ENCODE measurements around the gene PLCB1.

Gene PLCB1

GRCh38 chr20:8578161-8578865, 446.2 kb downstream of the PLCB1 start:
- H3K9ac ChIP-seq (ENCODE audit: low read length), result no peak overlapping the region
- H3K79me2 ChIP-seq (ENCODE audit: control insufficient read depth, insufficient read depth, low read length, poor library complexity), result no peaks in the 10 kb centered on the region
- no peaks in the 10 kb centered on the region for H3K79me1 ChIP-seq (ENCODE audit: low read length)
- no peaks in the 10 kb centered on the region for H3K27me3 ChIP-seq (ENCODE audit: insufficient read depth, low read length)
- H2AFZ ChIP-seq (ENCODE audit: insufficient read depth, low read length, poor library complexity), result no peak overlapping the region
- H3K4ac ChIP-seq (ENCODE audit: low read depth, low read length), result no peak overlapping the region
- no peak overlapping the region for H3K23ac ChIP-seq (ENCODE audit: low read length)
- no peak overlapping the region for H3K4me2 ChIP-seq (ENCODE audit: low read length)
- H2AK5ac ChIP-seq (ENCODE audit: low read length), result no peak overlapping the region
- no CpG with 5 or more reads among the region's 3 CpGs for WGBS (ENCODE audit: extremely low coverage, insufficient coverage, insufficient read length)
- no peak overlapping the region for H2BK5ac ChIP-seq (ENCODE audit: low read depth, low read length, poor library complexity)
- H3K4me3 ChIP-seq (ENCODE audit: low read depth, low read length), result no peak overlapping the region
- H3K18ac ChIP-seq (ENCODE audit: low read length), result no peak overlapping the region
- no peaks in the 10 kb centered on the region for H3K9me3 ChIP-seq (ENCODE audit: insufficient read depth, low read depth, low read length)
- H3K36me3 ChIP-seq (ENCODE audit: control insufficient read depth in 1 of 2, insufficient read depth in 2 of 2, low read length in 2 of 2), result no peaks in the 10 kb centered on the region
- H4K12ac ChIP-seq (ENCODE audit: low read depth, low read length), result no peak overlapping the region
- no peak overlapping the region for H2BK12ac ChIP-seq (ENCODE audit: low read length)
- H3K4me1 ChIP-seq (ENCODE audit: control insufficient read depth in 1 of 2, insufficient read depth in 2 of 2, low read length in 2 of 2), result no peaks in the 10 kb centered on the region
- no peak overlapping the region for H4K91ac ChIP-seq (ENCODE audit: low read depth, low read length)
- no peak overlapping the region for H3K27ac ChIP-seq (ENCODE audit: low read depth, low read length)
- no peak overlapping the region for H3K14ac ChIP-seq (ENCODE audit: low read length)
- no peak overlapping the region for H2BK120ac ChIP-seq (ENCODE audit: insufficient read depth, low read length, poor library complexity)
- H4K8ac ChIP-seq (ENCODE audit: low read depth, low read length), result no peak overlapping the region
- no peak for DNase-seq

GRCh38 chr20:8579035-8579434, 447.0 kb downstream of the PLCB1 start:
- Histone ChIP-seq H4K91ac (ENCODE audit: low read depth, low read length) (no peak overlapping the region), H2AK5ac (ENCODE audit: low read length) (no peak overlapping the region), H3K4me3 (ENCODE audit: low read depth, low read length) (no peak overlapping the region), H3K79me2 (ENCODE audit: control insufficient read depth, insufficient read depth, low read length, poor library complexity) (no peaks in the 10 kb centered on the region), H3K9ac (ENCODE audit: low read length) (no peak overlapping the region), H2AFZ (ENCODE audit: insufficient read depth, low read length, poor library complexity) (no peak overlapping the region), H4K12ac (ENCODE audit: low read depth, low read length) (no peak overlapping the region), H3K27me3 (ENCODE audit: insufficient read depth, low read length) (no peaks in the 10 kb centered on the region), H3K4ac (ENCODE audit: low read depth, low read length) (no peak overlapping the region), H2BK12ac (ENCODE audit: low read length) (no peak overlapping the region), H3K9me3 (ENCODE audit: insufficient read depth, low read depth, low read length) (no peaks in the 10 kb centered on the region), H3K14ac (ENCODE audit: low read length) (no peak overlapping the region), H2BK120ac (ENCODE audit: insufficient read depth, low read length, poor library complexity) (no peak overlapping the region), H3K27ac (ENCODE audit: low read depth, low read length) (no peak overlapping the region), H3K4me1 (ENCODE audit: control insufficient read depth in 1 of 2, insufficient read depth in 2 of 2, low read length in 2 of 2) (no peaks in the 10 kb centered on the region), H4K8ac (ENCODE audit: low read depth, low read length) (no peak overlapping the region), H3K79me1 (ENCODE audit: low read length) (no peaks in the 10 kb centered on the region), H3K36me3 (ENCODE audit: control insufficient read depth in 1 of 2, insufficient read depth in 2 of 2, low read length in 2 of 2) (no peaks in the 10 kb centered on the region), H3K4me2 (ENCODE audit: low read length) (no peak overlapping the region), H3K23ac (ENCODE audit: low read length) (no peak overlapping the region), H2BK5ac (ENCODE audit: low read depth, low read length, poor library complexity) (no peak overlapping the region), H3K18ac (ENCODE audit: low read length) (no peak overlapping the region)
- no CpG with 5 or more reads among the region's 3 CpGs for WGBS (ENCODE audit: extremely low coverage, insufficient coverage, insufficient read length)
- DNase-seq, result no peak

- Histone ChIP-seq H2BK5ac (ENCODE audit: low read depth, low read length, poor library complexity) (no peak overlapping the region), H3K23ac (ENCODE audit: low read length) (no peak overlapping the region), H3K36me3 (ENCODE audit: control insufficient read depth in 1 of 2, insufficient read depth in 2 of 2, low read length in 2 of 2) (no peaks in the 10 kb centered on the region), H2AFZ (ENCODE audit: insufficient read depth, low read length, poor library complexity) (no peak overlapping the region), H3K27ac (ENCODE audit: low read depth, low read length) (no peak overlapping the region), H3K4me2 (ENCODE audit: low read length) (no peak overlapping the region), H3K4me3 (ENCODE audit: low read depth, low read length) (no peak overlapping the region), H2BK12ac (ENCODE audit: low read length) (no peak overlapping the region), H3K9me3 (ENCODE audit: insufficient read depth, low read depth, low read length) (no peaks in the 10 kb centered on the region), H4K91ac (ENCODE audit: low read depth, low read length) (no peak overlapping the region), H3K79me2 (ENCODE audit: control insufficient read depth, insufficient read depth, low read length, poor library complexity) (no peaks in the 10 kb centered on the region), H3K14ac (ENCODE audit: low read length) (no peak overlapping the region), H3K9ac (ENCODE audit: low read length) (no peak overlapping the region), H3K27me3 (ENCODE audit: insufficient read depth, low read length) (no peaks in the 10 kb centered on the region), H3K4me1 (ENCODE audit: control insufficient read depth in 1 of 2, insufficient read depth in 2 of 2, low read length in 2 of 2) (no peaks in the 10 kb centered on the region), H4K12ac (ENCODE audit: low read depth, low read length) (no peak overlapping the region), H2BK120ac (ENCODE audit: insufficient read depth, low read length, poor library complexity) (no peak overlapping the region), H3K18ac (ENCODE audit: low read length) (no peak overlapping the region), H3K4ac (ENCODE audit: low read depth, low read length) (no peak overlapping the region), H2AK5ac (ENCODE audit: low read length) (no peak overlapping the region), H4K8ac (ENCODE audit: low read depth, low read length) (no peak overlapping the region), H3K79me1 (ENCODE audit: low read length) (no peaks in the 10 kb centered on the region)
- DNase-seq, result no peak
- WGBS (ENCODE audit: extremely low coverage, insufficient coverage, insufficient read length), result no CpG with 5 or more reads among the region's 3 CpGs
These were observed 449.5 kb downstream of the PLCB1 start for GRCh38 chr20:8581446-8582183.

GRCh38 chr20:8583012-8583565, 451.0 kb downstream of the PLCB1 start:
- no CpG with 5 or more reads among the region's 1 CpG for WGBS (ENCODE audit: extremely low coverage, insufficient coverage, insufficient read length)
- H3K14ac ChIP-seq (ENCODE audit: low read length), result no peak overlapping the region
- no peak overlapping the region for H3K18ac ChIP-seq (ENCODE audit: low read length)
- no peak overlapping the region for H4K8ac ChIP-seq (ENCODE audit: low read depth, low read length)
- no peaks in the 10 kb centered on the region for H3K27me3 ChIP-seq (ENCODE audit: insufficient read depth, low read length)
- no peak overlapping the region for H2AK5ac ChIP-seq (ENCODE audit: low read length)
- H3K23ac ChIP-seq (ENCODE audit: low read length), result no peak overlapping the region
- no peaks in the 10 kb centered on the region for H3K9me3 ChIP-seq (ENCODE audit: insufficient read depth, low read depth, low read length)
- no peak overlapping the region for H2AFZ ChIP-seq (ENCODE audit: insufficient read depth, low read length, poor library complexity)
- no peaks in the 10 kb centered on the region for H3K79me1 ChIP-seq (ENCODE audit: low read length)
- no peak for DNase-seq
- no peaks in the 10 kb centered on the region for H3K36me3 ChIP-seq (ENCODE audit: control insufficient read depth in 1 of 2, insufficient read depth in 2 of 2, low read length in 2 of 2)
- no peak overlapping the region for H3K4ac ChIP-seq (ENCODE audit: low read depth, low read length)
- no peak overlapping the region for H2BK12ac ChIP-seq (ENCODE audit: low read length)
- H3K4me1 ChIP-seq (ENCODE audit: control insufficient read depth in 1 of 2, insufficient read depth in 2 of 2, low read length in 2 of 2), result no peaks in the 10 kb centered on the region
- no peak overlapping the region for H2BK120ac ChIP-seq (ENCODE audit: insufficient read depth, low read length, poor library complexity)
- no peak overlapping the region for H3K4me2 ChIP-seq (ENCODE audit: low read length)
- no peak overlapping the region for H2BK5ac ChIP-seq (ENCODE audit: low read depth, low read length, poor library complexity)
- H3K27ac ChIP-seq (ENCODE audit: low read depth, low read length), result no peak overlapping the region
- H4K91ac ChIP-seq (ENCODE audit: low read depth, low read length), result no peak overlapping the region
- no peak overlapping the region for H4K12ac ChIP-seq (ENCODE audit: low read depth, low read length)
- H3K9ac ChIP-seq (ENCODE audit: low read length), result no peak overlapping the region
- no peaks in the 10 kb centered on the region for H3K79me2 ChIP-seq (ENCODE audit: control insufficient read depth, insufficient read depth, low read length, poor library complexity)
- no peak overlapping the region for H3K4me3 ChIP-seq (ENCODE audit: low read depth, low read length)

Data from trophoblast cell (in vitro differentiated cells and primary cell).